GM23248 (cell line): Measurements from ENCODE around the gene TENT4A. TPM values are rescaled to one million over a fixed set of nuclear protein-coding genes. Genes with fewer than 3 reads are reported as not detected.

Experiments
- DNase-seq: peaks from one replicate; pipeline ENCODE4 v3.0.0-alpha.2; 2015
- H2AFZ ChIP-seq: fragments of 200-600 bp; sonication (generic); 2 replicates; pipeline ENCODE4 v1.6.1; 2016; ENCODE audit warnings: antibody characterized with exemption
- H3F3A ChIP-seq: fragments of 200-600 bp; sonication (generic); 2 replicates; pipeline ENCODE4 v1.6.1; 2016; ENCODE audit warnings: mild to moderate bottlenecking, antibody characterized with exemption, mixed run types; ENCODE audit not compliant: insufficient read depth
- H3K27ac ChIP-seq: fragments of 200-600 bp; sonication (generic); 2 replicates; pipeline ENCODE4 v1.5.1; 2016; ENCODE audit warnings: mild to moderate bottlenecking
- H3K27me3 ChIP-seq: fragments of 200-600 bp; sonication (generic); replicated peaks from 2 replicates; pipeline ENCODE4 v1.6.1; 2016; ENCODE audit warnings: mild to moderate bottlenecking; ENCODE audit not compliant: insufficient read depth
- H3K36me3 ChIP-seq: fragments of 200-600 bp; sonication (generic); 2 replicates; pipeline ENCODE4 v1.6.1; 2016; ENCODE audit warnings: low read depth, mild to moderate bottlenecking
- H3K4me1 ChIP-seq: fragments of 200-600 bp; sonication (generic); 2 replicates; pipeline ENCODE4 v1.6.1; 2016; ENCODE audit warnings: mild to moderate bottlenecking; ENCODE audit not compliant: insufficient read depth
- H3K4me2 ChIP-seq: fragments of 200-600 bp; sonication (generic); one replicate; pipeline ENCODE4 v1.6.1; 2016; ENCODE audit warnings: mild to moderate bottlenecking; ENCODE audit not compliant: unreplicated experiment
- H3K4me3 ChIP-seq: fragments of 200-600 bp; sonication (generic); 2 replicates; pipeline ENCODE4 v1.5.1; 2016; ENCODE audit warnings: mild to moderate bottlenecking
- H3K79me2 ChIP-seq: fragments of 200-600 bp; sonication (generic); 2 replicates; pipeline ENCODE4 v1.6.1; 2016; ENCODE audit warnings: mild to moderate bottlenecking; ENCODE audit not compliant: insufficient read depth
- H3K9ac ChIP-seq: fragments of 200-600 bp; sonication (generic); 2 replicates; pipeline ENCODE4 v1.6.1; 2016; ENCODE audit warnings: mild to moderate bottlenecking
- H3K9me2 ChIP-seq: fragments of 200-600 bp; sonication (generic); 2 replicates; pipeline ENCODE4 v1.6.1; 2016; ENCODE audit warnings: mixed run types, mild to moderate bottlenecking, moderate library complexity; ENCODE audit not compliant: insufficient read depth
- H3K9me3 ChIP-seq: fragments of 200-600 bp; sonication (generic); one replicate; pipeline ENCODE4 v1.6.1; 2017; ENCODE audit warnings: low read depth
- H4K20me1 ChIP-seq: fragments of 200-600 bp; sonication (generic); 2 replicates; pipeline ENCODE4 v1.6.0; 2016; ENCODE audit not compliant: insufficient read depth
- EZH2 ChIP-seq: fragments of 200-600 bp; sonication (generic); IDR thresholded peaks from 2 replicates; pipeline ENCODE4 v1.6.1; 2018; ENCODE audit warnings: antibody characterized with exemption, mild to moderate bottlenecking; ENCODE audit not compliant: insufficient read depth, poor library complexity, severe bottlenecking
- EZH2phosphoT487 ChIP-seq: fragments of 200-600 bp; sonication (generic); IDR thresholded peaks from 2 replicates; pipeline ENCODE4 v1.6.1; 2018; ENCODE audit warnings: antibody characterized with exemption, moderate library complexity, mild to moderate bottlenecking, low read depth; ENCODE audit not compliant: insufficient read depth
- WGBS, 2 experiments: methylation state at CpG; one replicate each; pipeline ENCODE4 v1.1.6; 2015 to 2017; ENCODE audit warnings: low lambda C conversion rate in 2 of 2, low coverage in 1 of 2; ENCODE audit errors: missing lambda C conversion rate in 2 of 2; 5-methylcytosine and 5-hydroxymethylcytosine counted together
- in situ Hi-C: fragments of 300-500 bp; cut with MboI; formaldehyde crosslinking; loops from 2 replicates; pipeline ENCODE4 v1.15.0; 2020
- polyA plus RNA-seq: library from polyadenylated mRNA; unstranded; fragments of >200 nt; fragmentation: Nextera tagmentation; extraction: Ambion mirVana; gene quantifications from 2 replicates; pipeline ENCODE4 v1.2.1, GENCODE V29; 2016
- total RNA-seq: library from RNA; depleted of rRNA; stranded (reverse); fragments of >200 nt; shearing (Covaris generic); gene quantifications from 2 replicates; pipeline ENCODE4 v1.2.3, GENCODE V29; 2014

TENT4A gene
- total and polyA plus RNA-seq, 2 experiments from 2014 or later: 3.0 to 17.6 TPM

- Histone ChIP-seq H3K4me1 (no peaks in the 10 kb centered on the region), H3K27ac (no peak overlapping the region), H3K9me3 (no peaks in the 10 kb centered on the region), H4K20me1 (no peaks in the 10 kb centered on the region), H3K9ac (no peak overlapping the region), H3K79me2 (no peaks in the 10 kb centered on the region), H3F3A (no peaks in the 10 kb centered on the region; the same call in 1 of the 2 replicates), H3K4me3 (no peak overlapping the region), H3K27me3 (no peaks in the 10 kb centered on the region), H3K4me2 (no peak overlapping the region), H3K36me3 (no peaks in the 10 kb centered on the region), H3K9me2 (no peaks in the 10 kb centered on the region), H2AFZ (no peak overlapping the region)
- 57 to 76% methylated on average over 5 to 11 of the region's 11 CpGs for WGBS, 2 experiments
- in situ Hi-C loops: no loop called here
- TF ChIP-seq EZH2phosphoT487 (no peak), EZH2 (no peak)
- no peak for DNase-seq
These were observed 31.0 kb upstream of the TENT4A start for GRCh38 chr5:6682239-6682638.

DNA sequence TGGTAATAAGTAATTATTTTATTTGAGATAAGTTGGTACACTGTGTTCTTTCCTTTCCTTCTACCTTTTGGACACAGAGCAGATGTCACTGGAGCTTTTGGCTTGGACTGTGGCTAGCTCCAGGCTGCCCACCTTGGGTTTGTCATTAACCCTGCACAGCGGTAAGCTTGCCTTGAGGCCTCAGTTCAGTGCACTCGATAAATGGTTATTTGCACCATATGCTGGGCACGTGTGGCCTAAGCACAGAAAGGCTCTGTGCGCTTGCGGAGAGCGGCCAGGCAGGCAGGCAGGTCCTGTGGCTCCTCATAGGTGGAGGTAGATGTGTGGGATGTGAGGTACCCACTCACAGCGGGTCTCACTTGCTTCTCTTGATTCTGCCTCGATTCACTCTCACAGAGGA lies 30.0 kb upstream of the TENT4A start:
- Histone ChIP-seq H3K79me2 (no peaks in the 10 kb centered on the region), H3K9me2 (no peaks in the 10 kb centered on the region), H3K9ac (no peak overlapping the region), H3K27me3 (no peaks in the 10 kb centered on the region), H3K4me1 (no peaks in the 10 kb centered on the region), H3F3A (no peaks in the 10 kb centered on the region; the same call in 1 of the 2 replicates), H3K9me3 (no peaks in the 10 kb centered on the region), H2AFZ (no peak overlapping the region), H3K4me3 (no peak overlapping the region), H4K20me1 (no peaks in the 10 kb centered on the region), H3K4me2 (no peak overlapping the region), H3K36me3 (no peaks in the 10 kb centered on the region), H3K27ac (no peak overlapping the region)
- WGBS, 2 experiments: 56 to 62% methylated on average over 8 of the region's 8 CpGs
- in situ Hi-C loops: no loop called here
- TF ChIP-seq EZH2 (no peak), EZH2phosphoT487 (no peak)
- DNase-seq: no peak

DNA sequence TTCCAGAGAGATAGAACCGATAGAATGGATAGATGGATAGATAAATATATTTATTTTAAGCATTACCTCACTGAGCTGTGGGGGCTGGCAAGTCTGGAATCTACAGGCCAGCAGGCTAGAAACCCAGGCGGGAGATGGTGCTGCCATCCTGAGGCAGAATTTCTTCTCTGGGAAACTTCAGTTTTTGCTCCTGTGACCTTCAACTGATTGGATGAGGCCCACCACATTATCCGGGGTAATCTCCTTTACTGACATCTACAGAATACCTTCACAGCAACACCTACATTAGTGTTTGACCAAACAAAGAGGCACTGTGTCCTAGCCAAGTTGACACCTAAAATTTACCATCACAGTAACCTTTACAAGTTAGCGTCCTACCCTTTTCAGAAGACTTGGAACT lies 29.2 kb upstream of the TENT4A start:
- Histone ChIP-seq H3K4me2 (no peak overlapping the region), H3K79me2 (no peaks in the 10 kb centered on the region), H3K9ac (no peak overlapping the region), H3K27me3 (no peaks in the 10 kb centered on the region), H3K36me3 (no peaks in the 10 kb centered on the region), H3K4me1 (no peaks in the 10 kb centered on the region), H2AFZ (no peak overlapping the region), H4K20me1 (no peaks in the 10 kb centered on the region), H3F3A (no peaks in the 10 kb centered on the region; the same call in 1 of the 2 replicates), H3K27ac (no peak overlapping the region), H3K4me3 (no peak overlapping the region), H3K9me2 (no peaks in the 10 kb centered on the region), H3K9me3 (no peaks in the 10 kb centered on the region)
- TF ChIP-seq EZH2 (no peak), EZH2phosphoT487 (no peak)
- no peak for DNase-seq
- WGBS, 2 experiments: 61 to 62% methylated on average over 4 of the region's 4 CpGs
- in situ Hi-C loops: no loop called here

- Histone ChIP-seq H3F3A (no peaks in the 10 kb centered on the region; the same call in 1 of the 2 replicates), H3K4me3 (no peak overlapping the region), H3K4me2 (no peak overlapping the region), H3K9ac (no peak overlapping the region), H3K27me3 (no peaks in the 10 kb centered on the region; the same call in 1 of the 2 replicates), H3K79me2 (no peaks in the 10 kb centered on the region), H3K4me1 (no peaks in the 10 kb centered on the region), H2AFZ (no peak overlapping the region), H3K9me2 (no peaks in the 10 kb centered on the region), H3K36me3 (no peaks in the 10 kb centered on the region), H3K27ac (no peak overlapping the region), H4K20me1 (no peaks in the 10 kb centered on the region), H3K9me3 (no peaks in the 10 kb centered on the region)
- in situ Hi-C loops: no loop called here
- 31 to 36% methylated on average over 6 of the region's 6 CpGs for WGBS, 2 experiments
- DNase-seq: no peak
- TF ChIP-seq EZH2phosphoT487: no peak
- TF ChIP-seq EZH2: no peak
These were observed 26.7 kb upstream of the TENT4A start for GRCh38 chr5:6686501-6686900.
